Stomach (tissue), 4 donors: ENCODE measurements around the gene TTC38.

Experiments used
- CTCF ChIP-seq, 7 experiments: fragments of 450-650 bp in 4 of 7; fragments of 200-600 bp in 3 of 7; sonication (generic) in 3 of 7; IDR thresholded peaks; one replicate each; pipeline ENCODE4 v1.5.1; 2016 to 2019; ENCODE audit warnings: antibody characterized with exemption in 7 of 7, control low read depth in 2 of 7, mild to moderate bottlenecking in 1 of 7
- POLR2A ChIP-seq, 4 donors: fragments of 450-650 bp; IDR thresholded peaks; one replicate each; pipeline ENCODE4 v1.6.1; 2016; ENCODE audit warnings: antibody characterized with exemption in 4 of 4, control low read depth in 2 of 4, mild to moderate bottlenecking in 1 of 4, moderate library complexity in 1 of 4

GRCh38 chr22:46229701-46230100 lies 38.1 kb upstream of the TTC38 start:
- TF ChIP-seq CTCF (IDR thresholded peaks at IDR 0.05) (no peak), POLR2A (IDR thresholded peaks at IDR 0.05) (no peak)
